Stimulated activated CD4-positive, alpha-beta T cell treated with anti-CD3 and anti-CD28 coated beads, Interleukin-12 subunit alpha, Interleukin-12 subunit beta, amount 100 ng/mL, for 24 hours (primary cell): ENCODE data around the gene GDNF.

Experiments used
- DNase-seq, 2 experiments: peaks; one replicate each; pipeline ENCODE4 v3.0.0-alpha.2; 2020; ENCODE audit warnings: low read depth in 2 of 2

GDNF gene

GRCh38 chr5:37847978-37848425 is 8.2 kb upstream of the GDNF start:
- no peak for DNase-seq

GRCh38 chr5:37846786-37847310 is 7.0 kb upstream of the GDNF start:
- no peak for DNase-seq

- DNase-seq = no peak
Measured at GRCh38 chr5:37844009-37844408, 4.2 kb upstream of the GDNF start.

- no peak for DNase-seq
Measured at GRCh38 chr5:37842048-37842447, 2.2 kb upstream of the GDNF start.

GRCh38 chr5:37841203-37841602 is 1.4 kb upstream of the GDNF start:
- no peak for DNase-seq

GRCh38 chr5:37840053-37841034 is 503 bp upstream of the GDNF start:
- no peak for DNase-seq

- DNase-seq = no peak
Measured at GRCh38 chr5:37838933-37839341, 904 bp downstream of the GDNF start.

- DNase-seq = no peak
Measured at GRCh38 chr5:37838152-37838932, 1.5 kb downstream of the GDNF start.

GRCh38 chr5:37837414-37838032 is 2.3 kb downstream of the GDNF start:
- peak; percentile 24 to 79 for DNase-seq

GRCh38 chr5:37836592-37837413 is 3.0 kb downstream of the GDNF start:
- no peak for DNase-seq

- no peak for DNase-seq
Measured at GRCh38 chr5:37836235-37836591, 3.6 kb downstream of the GDNF start.

GRCh38 chr5:37835380-37835973 is 4.4 kb downstream of the GDNF start:
- DNase-seq = no peak

- no peak for DNase-seq
Measured at GRCh38 chr5:37834542-37835379, 5.1 kb downstream of the GDNF start.

- DNase-seq = no peak
Measured at GRCh38 chr5:37833990-37834389, 5.9 kb downstream of the GDNF start.

- DNase-seq = no peak
Measured at GRCh38 chr5:37831821-37832534, 7.9 kb downstream of the GDNF start.

GRCh38 chr5:37830348-37830747 is 9.5 kb downstream of the GDNF start:
- no peak for DNase-seq

- DNase-seq = no peak
Measured at GRCh38 chr5:37825334-37825915, 14.4 kb downstream of the GDNF start.

- no peak for DNase-seq
Measured at GRCh38 chr5:37823433-37824152, 16.2 kb downstream of the GDNF start.
